ENCODE data around the gene AHSG.
"Not testable (repeated sequence)": the region's sequence is repeated elsewhere in the genome, so short reads cannot be mapped to it uniquely, and the experiment has no call there.

AHSG gene

GRCh38 chr3:186612721-186613636, at the start of gene AHSG:
Gene AHSG (plus strand): TSS chr3:186613060. CDS start chr3:186613142, 82 bp downstream.
- no peak for TF ChIP-seq POLR2A (IDR thresholded peaks at IDR 0.05; ENCODE audit: low read depth, low read length)
- FAIRE-seq (no peak), DNase-seq (ENCODE audit: insufficient read length, low spot score) (no peak)

- DNase-seq (ENCODE audit: insufficient read length, low spot score) (no peak), FAIRE-seq (no peak)
- TF ChIP-seq POLR2A (IDR thresholded peaks at IDR 0.05; ENCODE audit: low read depth, low read length), result no peak
Observed at GRCh38 chr3:186564586-186564985, 48.3 kb upstream of the AHSG start.

- DNase-seq (ENCODE audit: insufficient read length, low spot score), result no peak
- no peak for FAIRE-seq
Observed at GRCh38 chr3:186566772-186567071, 46.1 kb upstream of the AHSG start.

GRCh38 chr3:186567072-186567921, 45.6 kb upstream of the AHSG start, which contains the start of gene TBCCD1:
Gene TBCCD1 (minus strand): TSS chr3:186567339. CDS start chr3:186564329, 3,010 bp downstream.
- FAIRE-seq (peak; percentile 66), DNase-seq (ENCODE audit: insufficient read length, low spot score) (peak; percentile 86)
- TF ChIP-seq POLR2A (IDR thresholded peaks at IDR 0.05; ENCODE audit: low read depth, low read length), result peak; percentile 96

More at GRCh38 chr3:186566772-186567071, 46.1 kb upstream of the AHSG start:
- TF ChIP-seq POLR2A (IDR thresholded peaks at IDR 0.05; ENCODE audit: low read depth, low read length), result no peak

- DNase-seq (ENCODE audit: insufficient read length, low spot score); FAIRE-seq: not testable (repeated sequence)
Observed at GRCh38 chr3:186569361-186569760, 43.5 kb upstream of the AHSG start.

GRCh38 chr3:186569779-186570095, 43.1 kb upstream of the AHSG start:
- FAIRE-seq (no peak), DNase-seq (ENCODE audit: insufficient read length, low spot score) (no peak)
- no peak for TF ChIP-seq POLR2A (IDR thresholded peaks at IDR 0.05; ENCODE audit: low read depth, low read length)

GRCh38 chr3:186570096-186570940, 42.5 kb upstream of the AHSG start, which contains the start of gene DNAJB11:
Gene DNAJB11 (plus strand): TSS chr3:186570720. CDS start chr3:186570898, 178 bp downstream.
- TF ChIP-seq POLR2A (IDR thresholded peaks at IDR 0.05; ENCODE audit: low read depth, low read length), result peak; percentile 58; the same call in 1 of the 2 replicates
- peak; percentile 99 for DNase-seq (ENCODE audit: insufficient read length, low spot score)
- FAIRE-seq, result peak; percentile 100

GRCh38 chr3:186570941-186571643, 41.8 kb upstream of the AHSG start:
- FAIRE-seq, result no peak
- DNase-seq (ENCODE audit: insufficient read length, low spot score), result no peak

GRCh38 chr3:186571644-186572013, 41.2 kb upstream of the AHSG start:
- FAIRE-seq, result no peak
- no peak for TF ChIP-seq POLR2A (IDR thresholded peaks at IDR 0.05; ENCODE audit: low read depth, low read length)
- DNase-seq (ENCODE audit: insufficient read length, low spot score), result no peak

More at GRCh38 chr3:186570941-186571643, 41.8 kb upstream of the AHSG start:
- no peak; the same call in 1 of the 2 replicates for TF ChIP-seq POLR2A (IDR thresholded peaks at IDR 0.05; ENCODE audit: low read depth, low read length)

- no peak for TF ChIP-seq POLR2A (IDR thresholded peaks at IDR 0.05; ENCODE audit: low read depth, low read length)
- DNase-seq (ENCODE audit: insufficient read length, low spot score) (no peak), FAIRE-seq (no peak)
Observed at GRCh38 chr3:186577521-186577920, 35.3 kb upstream of the AHSG start.

GRCh38 chr3:186580785-186581184, 32.1 kb upstream of the AHSG start:
- FAIRE-seq, result peak; percentile 27
- TF ChIP-seq POLR2A (IDR thresholded peaks at IDR 0.05; ENCODE audit: low read depth, low read length), result no peak
- no peak for DNase-seq (ENCODE audit: insufficient read length, low spot score)

GRCh38 chr3:186582541-186582940, 30.3 kb upstream of the AHSG start:
- no peak for DNase-seq (ENCODE audit: insufficient read length, low spot score)
- FAIRE-seq, result no peak
- no peak for TF ChIP-seq POLR2A (IDR thresholded peaks at IDR 0.05; ENCODE audit: low read depth, low read length)

- DNase-seq (ENCODE audit: insufficient read length, low spot score), result no peak
- TF ChIP-seq POLR2A (IDR thresholded peaks at IDR 0.05; ENCODE audit: low read depth, low read length), result no peak
- peak; percentile 68 for FAIRE-seq
Observed at GRCh38 chr3:186583831-186584230, 29.0 kb upstream of the AHSG start.

GRCh38 chr3:186586245-186586644, 26.6 kb upstream of the AHSG start:
- FAIRE-seq, result peak; percentile 23
- DNase-seq (ENCODE audit: insufficient read length, low spot score), result not testable (repeated sequence)

All from H54 (cell line).